HG03439 (cell line): ENCODE data around the gene GPR137B.
"Not testable (repeated sequence)": the region's sequence is repeated elsewhere in the genome, so short reads cannot be mapped to it uniquely, and the experiment has no call there.

Source experiments
- ATAC-seq: cut with Tn5 transposase; IDR thresholded peaks from one replicate; pipeline ENCODE4 v1.9.1; 2021; ENCODE audit warnings: mild to moderate bottlenecking, moderate library complexity; ENCODE audit not compliant: unreplicated experiment

GPR137B gene

GRCh38 chr1:236142253-236143103 is at the start of gene GPR137B:
Gene GPR137B (plus strand): TSS chr1:236142539. CDS start chr1:236142623, 84 bp downstream.
- ATAC-seq, result peak; percentile 43

- no peak for ATAC-seq
These were observed 49.4 kb upstream of the GPR137B start for GRCh38 chr1:236092899-236093298.

- ATAC-seq, result no peak
These were observed 46.4 kb upstream of the GPR137B start for GRCh38 chr1:236095705-236096520.

GRCh38 chr1:236096660-236097482 is 45.5 kb upstream of the GPR137B start:
- not testable (repeated sequence) for ATAC-seq

GRCh38 chr1:236098267-236098666 is 44.1 kb upstream of the GPR137B start:
- no peak for ATAC-seq

GRCh38 chr1:236099355-236099974 is 42.9 kb upstream of the GPR137B start:
- no peak for ATAC-seq

GRCh38 chr1:236100799-236101198 is 41.5 kb upstream of the GPR137B start:
- no peak for ATAC-seq

GRCh38 chr1:236101233-236102200 is 40.8 kb upstream of the GPR137B start:
- ATAC-seq, result no peak

GRCh38 chr1:236102611-236103010 is 39.7 kb upstream of the GPR137B start:
- ATAC-seq, result no peak

GRCh38 chr1:236103059-236103458 is 39.3 kb upstream of the GPR137B start:
- no peak for ATAC-seq

GRCh38 chr1:236103646-236104218 is 38.6 kb upstream of the GPR137B start:
- ATAC-seq, result no peak

GRCh38 chr1:236107121-236107907 is 35.0 kb upstream of the GPR137B start:
- no peak for ATAC-seq

- ATAC-seq, result no peak
These were observed 34.2 kb upstream of the GPR137B start for GRCh38 chr1:236108027-236108648.

- no peak for ATAC-seq
These were observed 32.2 kb upstream of the GPR137B start for GRCh38 chr1:236110137-236110536.

- ATAC-seq, result no peak
These were observed 30.6 kb upstream of the GPR137B start for GRCh38 chr1:236111527-236112331.

- ATAC-seq, result no peak
These were observed 30.1 kb upstream of the GPR137B start for GRCh38 chr1:236112332-236112627.

GRCh38 chr1:236113324-236114032 is 28.9 kb upstream of the GPR137B start:
- ATAC-seq, result no peak
